IMR-90 (cell line): Measurements from ENCODE around the gene RAVER1. TPM values are rescaled to one million over a fixed set of nuclear protein-coding genes. Genes with fewer than 3 reads are reported as not detected.
"Not testable (repeated sequence)": the region's sequence is repeated elsewhere in the genome, so short reads cannot be mapped to it uniquely, and the experiment has no call there.

Experiments
- ATAC-seq: fragments of 200-7000 bp; cut with Tn5 transposase; 2 replicates; pipeline ENCODE4 v1.9.1; 2020; ENCODE audit warnings: low read depth, mild to moderate bottlenecking, moderate library complexity
- BruUV-seq: library from RNA; stranded (reverse); fragments of 400-500 nt; replicated peaks from 2 replicates; lab custom pipeline; 2021; lab: Mats Ljungman, UMichigan
- CTCF ChIA-PET: fragments of 300-600 bp; formaldehyde crosslinking; extraction: SDS; loops from one replicate; lab custom pipeline; 2021; ENCODE audit warnings: antibody characterized with exemption; lab: Yijun Ruan, JAX
- POLR2A ChIA-PET: fragments of 300-600 bp; sonication (Branson Sonifier 250); formaldehyde crosslinking; loops from one replicate; lab custom pipeline; 2022; ENCODE audit warnings: antibody characterized with exemption; ENCODE audit not compliant: unreplicated experiment; lab: Charles Lee
- DNase-seq: peaks from one replicate; pipeline ENCODE4 v3.0.0; 2013
- H2AFZ ChIP-seq: replicated peaks from 2 replicates; pipeline ENCODE3; 2013; ENCODE audit warnings: low read length, mild to moderate bottlenecking; ENCODE audit not compliant: poor library complexity
- H2AK5ac ChIP-seq: 2 replicates; pipeline ENCODE4 v1.6.1; 2013; ENCODE audit warnings: low read depth, low read length, inconsistent platforms
- H2AK9ac ChIP-seq: replicated peaks from 2 replicates; pipeline ENCODE3; 2013; ENCODE audit warnings: mild to moderate bottlenecking, low read depth, low read length, moderate library complexity; ENCODE audit not compliant: poor library complexity
- H2BK120ac ChIP-seq: 2 replicates; pipeline ENCODE4 v1.6.1; 2013; ENCODE audit warnings: low read depth, low read length, inconsistent platforms
- H2BK15ac ChIP-seq: 3 replicates; pipeline ENCODE4 v1.6.1; 2013; ENCODE audit warnings: low read depth, low read length, inconsistent platforms
- H2BK20ac ChIP-seq: 2 replicates; pipeline ENCODE4 v1.6.1; 2013; ENCODE audit warnings: low read depth, mild to moderate bottlenecking, inconsistent platforms, low read length, moderate library complexity
- H2BK5ac ChIP-seq: 2 replicates; pipeline ENCODE4 v1.6.1; 2013; ENCODE audit warnings: mild to moderate bottlenecking, low read depth, low read length, inconsistent platforms; ENCODE audit not compliant: poor library complexity, severe bottlenecking
- H3K14ac ChIP-seq: replicated peaks from 2 replicates; pipeline ENCODE4 v1.6.1; 2013; ENCODE audit warnings: low read depth, low read length, inconsistent platforms
- H3K18ac ChIP-seq: 2 replicates; pipeline ENCODE4 v1.6.1; 2013; ENCODE audit warnings: low read depth, low read length, control low read depth
- H3K23ac ChIP-seq: 2 replicates; pipeline ENCODE4 v1.6.1; 2013; ENCODE audit warnings: low read depth, low read length, inconsistent platforms
- H3K27ac ChIP-seq: 2 replicates; pipeline ENCODE4 v1.5.1; 2013; ENCODE audit warnings: mild to moderate bottlenecking, control low read depth, low read length; ENCODE audit not compliant: insufficient read depth
- H3K27me3 ChIP-seq: 2 replicates; pipeline ENCODE4 v1.6.1; 2013; ENCODE audit warnings: low read length; ENCODE audit not compliant: control insufficient read depth, insufficient read depth
- H3K36me3 ChIP-seq: 2 replicates; pipeline ENCODE4 v1.6.1; 2013; ENCODE audit warnings: low read length, mixed read lengths; ENCODE audit not compliant: control insufficient read depth, insufficient read depth
- H3K4ac ChIP-seq: 2 replicates; pipeline ENCODE4 v1.6.1; 2013; ENCODE audit warnings: low read depth, low read length, inconsistent platforms
- H3K4me1 ChIP-seq: 2 replicates; pipeline ENCODE4 v1.6.1; 2013; ENCODE audit warnings: low read length, mixed read lengths; ENCODE audit not compliant: control insufficient read depth, insufficient read depth
- H3K4me2 ChIP-seq: 2 replicates; pipeline ENCODE4 v1.6.1; 2013; ENCODE audit warnings: low read depth, mild to moderate bottlenecking, control low read depth, low read length, moderate library complexity
- H3K4me3 ChIP-seq: 2 replicates; pipeline ENCODE4 v1.5.1; 2013; ENCODE audit warnings: low read depth, mild to moderate bottlenecking, control low read depth, low read length, moderate library complexity; ENCODE audit not compliant: insufficient read depth
- H3K56ac ChIP-seq: 2 replicates; pipeline ENCODE4 v1.6.1; 2013; ENCODE audit warnings: low read length, inconsistent platforms; ENCODE audit not compliant: insufficient read depth; ENCODE audit errors: extremely low read depth
- H3K79me1 ChIP-seq, 2 experiments: 2 replicates each; pipeline ENCODE4 v1.6.1; 2013; ENCODE audit warnings: low read length in 2 of 2, inconsistent platforms in 1 of 2, low read depth in 1 of 2
- H3K9ac ChIP-seq: 2 replicates; pipeline ENCODE4 v1.6.1; 2013; ENCODE audit warnings: low read depth, low read length, control low read depth
- H3K9me1 ChIP-seq: 2 replicates; pipeline ENCODE4 v1.6.1; 2013; ENCODE audit warnings: low read length, inconsistent platforms; ENCODE audit not compliant: insufficient read depth
- H3K9me3 ChIP-seq: 2 replicates; pipeline ENCODE4 v1.6.1; 2013; ENCODE audit warnings: low read length; ENCODE audit not compliant: control insufficient read depth, insufficient read depth
- H4K20me1 ChIP-seq: 2 replicates; pipeline ENCODE4 v1.6.1; 2013; ENCODE audit warnings: low read length, inconsistent platforms; ENCODE audit not compliant: insufficient read depth
- H4K5ac ChIP-seq: 2 replicates; pipeline ENCODE4 v1.6.1; 2013; ENCODE audit warnings: mild to moderate bottlenecking, low read depth, low read length, control low read depth
- H4K8ac ChIP-seq, 2 experiments: 2 replicates each; pipeline ENCODE4 v1.6.1; 2013; ENCODE audit warnings: low read depth in 2 of 2, low read length in 2 of 2, control low read depth in 1 of 2, inconsistent platforms in 1 of 2
- H4K91ac ChIP-seq: 2 replicates; pipeline ENCODE4 v1.6.1; 2013; ENCODE audit warnings: low read depth, low read length, inconsistent platforms; ENCODE audit not compliant: insufficient read depth
- WGBS, 2 experiments: methylation state at CpG; one replicate each; pipeline versions ENCODE4 v1.1.5 to v1.1.7; 2013; ENCODE audit warnings: missing lambda C conversion rate in 2 of 2; ENCODE audit not compliant: insufficient read length in 1 of 2; ENCODE audit errors: extremely low coverage in 2 of 2; 5-methylcytosine and 5-hydroxymethylcytosine counted together
- dilution Hi-C: fragments of 300-500 bp; cut with HindIII; formaldehyde crosslinking; loops from one replicate; pipeline ENCODE4 v1.14.3; 2018; ENCODE audit warnings: low sequenced_read_pairs; ENCODE audit not compliant: unreplicated experiment
- in situ Hi-C: fragments of 300-500 bp; cut with MboI; formaldehyde crosslinking; loops from 3 replicates; pipeline ENCODE4 v1.14.3; 2019; ENCODE audit warnings: low sequenced_read_pairs, inconsistent platforms, mixed read lengths
- intact Hi-C: fragments of 100-400 bp; cut with micrococcal nuclease; formaldehyde crosslinking; loops from 2 replicates; pipeline ENCODE4 v1.10.0; 2022
- polyA plus RNA-seq, 3 experiments: library from polyadenylated mRNA; depleted of rRNA; stranded (reverse); fragments of >200 nt; gene quantifications; 2 replicates each; pipeline ENCODE4 v1.2.3, GENCODE V29; 2012; ENCODE audit warnings: low replicate concordance in 1 of 3
- total RNA-seq: library from RNA; depleted of rRNA; stranded (reverse); fragments of >200 nt; gene quantifications from 2 replicates; pipeline ENCODE4 v1.2.3, GENCODE V29; 2012

The RAVER1 gene
- total and polyA plus RNA-seq, 2 of the 4 experiments (the other 2 are of a cell fraction) = 2.7 to 18.1 TPM

GRCh38 chr19:10336725-10337124 is 3.4 kb upstream of the RAVER1 start:
- H3K14ac ChIP-seq, H4K5ac ChIP-seq, BruUV-seq, H3K4me3 ChIP-seq, H3K4ac ChIP-seq, H2BK120ac ChIP-seq, H2AK9ac ChIP-seq, H3K36me3 ChIP-seq, H3K18ac ChIP-seq, intact Hi-C loops, H4K91ac ChIP-seq, dilution Hi-C loops, H3K4me1 ChIP-seq, H2BK20ac ChIP-seq, H2BK15ac ChIP-seq, H3K23ac ChIP-seq, DNase-seq, H3K9me3 ChIP-seq, H3K27me3 ChIP-seq, H2AFZ ChIP-seq, CTCF ChIA-PET, H2AK5ac ChIP-seq, ATAC-seq, H3K27ac ChIP-seq, in situ Hi-C loops, H4K8ac ChIP-seq, H2BK5ac ChIP-seq, H3K9me1 ChIP-seq, H3K56ac ChIP-seq, H3K9ac ChIP-seq, H3K4me2 ChIP-seq: not testable (repeated sequence)
- peaks cover 14% of the 10 kb centered on the region for H4K20me1 ChIP-seq
- 88% methylated on average over 4 of the region's 9 CpGs; no CpG with 5 or more reads in 1 of the 2 experiments for WGBS, 2 experiments
- peaks cover 5 to 24% of the 10 kb centered on the region in 2 experiments for H3K79me1 ChIP-seq
- POLR2A ChIA-PET = interaction anchor here (0.6 kb wide), 1 partner anchor 30 kb away, joined by 7 read pairs; no protein-coding TSS in a partner anchor
